Muscle of leg (tissue), 16 donors: ENCODE data around the gene CDC73. TPM values are rescaled to one million over a fixed set of nuclear protein-coding genes. Genes with fewer than 3 reads are reported as not detected.
A peak's percentile ranks its signal among the peaks of the same experiment; 100 is the strongest.

ENCODE experiments used
- DNase-seq: peaks from one replicate; pipeline ENCODE4 v3.0.0; 2013
- H3K27ac ChIP-seq: one replicate; pipeline ENCODE4 v1.5.1; 2013; ENCODE audit warnings: mild to moderate bottlenecking, low read length, control low read depth
- H3K27me3 ChIP-seq: one replicate; pipeline ENCODE4 v1.6.1; 2013; ENCODE audit warnings: low read length; ENCODE audit not compliant: control insufficient read depth, insufficient read depth
- H3K36me3 ChIP-seq: one replicate; pipeline ENCODE4 v1.6.1; 2013; ENCODE audit warnings: low read length; ENCODE audit not compliant: control insufficient read depth, insufficient read depth
- H3K4me1 ChIP-seq: one replicate; pipeline ENCODE4 v1.6.1; 2013; ENCODE audit warnings: low read length; ENCODE audit not compliant: control insufficient read depth, insufficient read depth
- H3K4me3 ChIP-seq: one replicate; pipeline ENCODE4 v1.5.1; 2013; ENCODE audit warnings: low read length, control low read depth
- H3K9me3 ChIP-seq: replicated peaks from 2 replicates; pipeline ENCODE4 v1.6.1; 2013; ENCODE audit warnings: low read depth, low read length; ENCODE audit not compliant: control insufficient read depth
- WGBS: methylation state at CpG from one replicate; pipeline ENCODE4 v1.1.5; 2013; ENCODE audit warnings: missing lambda C conversion rate; ENCODE audit not compliant: insufficient coverage; 5-methylcytosine and 5-hydroxymethylcytosine counted together
- long read RNA-seq, 11 donors: transcript quantifications; one replicate each; lab custom pipeline, GENCODE V29; 2026
- polyA plus RNA-seq, 8 donors: library from polyadenylated mRNA; unstranded; fragments of 120-200 nt; gene quantifications; one replicate each; pipeline versions ENCODE4 v1.2.1 to v1.2.3, GENCODE V29; 2013; ENCODE audit warnings: inconsistent platforms in 1 of 8, low replicate concordance in 1 of 8; ENCODE audit not compliant: insufficient read length in 8 of 8, insufficient read depth in 1 of 8
- total RNA-seq: library from RNA; stranded (reverse); fragments of 120-200 nt; gene quantifications from one replicate; pipeline ENCODE4 v1.2.4, GENCODE V29; 2013

The CDC73 gene
- total RNA-seq, result 13.8 TPM
- 10 to 100 TPM; 19.0 to 30.2 (median 26.4) TPM for polyA plus RNA-seq
- long read RNA-seq, donor 1, full-length matches to known transcripts, result 2 of 2 reads
- long read RNA-seq, donor 1, partial matches to known transcripts, result 0 of 2 reads
- long read RNA-seq, donor 1, other reads (novel, unspliced or antisense), result 0 of 2 reads
- long read RNA-seq, donor 2, result 0 reads
- long read RNA-seq, donor 3, full-length matches to known transcripts, result 6 of 12 reads
- long read RNA-seq, donor 3, partial matches to known transcripts, result 6 of 12 reads
- long read RNA-seq, donor 3, other reads (novel, unspliced or antisense), result 0 of 12 reads
- long read RNA-seq, donor 4, full-length matches to known transcripts, result 4 of 4 reads
- long read RNA-seq, donor 4, partial matches to known transcripts, result 0 of 4 reads
- long read RNA-seq, donor 4, other reads (novel, unspliced or antisense), result 0 of 4 reads
- long read RNA-seq, donor 5, full-length matches to known transcripts, result 9 of 56 reads
- long read RNA-seq, donor 5, partial matches to known transcripts, result 47 of 56 reads
- long read RNA-seq, donor 5, other reads (novel, unspliced or antisense), result 0 of 56 reads
- long read RNA-seq, donor 6, full-length matches to known transcripts, result 8 of 8 reads
- long read RNA-seq, donor 6, partial matches to known transcripts, result 0 of 8 reads
- long read RNA-seq, donor 6, other reads (novel, unspliced or antisense), result 0 of 8 reads
- long read RNA-seq, donor 7, full-length matches to known transcripts, result 10 of 10 reads
- long read RNA-seq, donor 7, partial matches to known transcripts, result 0 of 10 reads
- long read RNA-seq, donor 7, other reads (novel, unspliced or antisense), result 0 of 10 reads
- long read RNA-seq, donor 8, full-length matches to known transcripts, result 5 of 10 reads
- long read RNA-seq, donor 8, partial matches to known transcripts, result 5 of 10 reads
- long read RNA-seq, donor 8, other reads (novel, unspliced or antisense), result 0 of 10 reads
- long read RNA-seq, donor 9, full-length matches to known transcripts, result 1 of 8 reads
- long read RNA-seq, donor 9, partial matches to known transcripts, result 7 of 8 reads
- long read RNA-seq, donor 9, other reads (novel, unspliced or antisense), result 0 of 8 reads
- long read RNA-seq, donor 10, full-length matches to known transcripts, result 8 of 30 reads
- long read RNA-seq, donor 10, partial matches to known transcripts, result 11 of 30 reads
- long read RNA-seq, donor 10, other reads (novel, unspliced or antisense), result 11 of 30 reads
- long read RNA-seq, donor 11, full-length matches to known transcripts, result 5 of 5 reads
- long read RNA-seq, donor 11, partial matches to known transcripts, result 0 of 5 reads
- long read RNA-seq, donor 11, other reads (novel, unspliced or antisense), result 0 of 5 reads

GRCh38 chr1:193121616-193122593, at the start of gene CDC73:
TSS of gene CDC73 (plus strand) at chr1:193122031. CDS start at chr1:193122201, 170 bp downstream.
- no peaks in the 10 kb centered on the region for H3K27me3 ChIP-seq
- H3K27ac ChIP-seq, result peak within 1 kb of the TSS; percentile 95
- DNase-seq, result peak; percentile 98
- H3K4me1 ChIP-seq, result peaks cover 6% of the 10 kb centered on the region
- no peaks in the 10 kb centered on the region for H3K9me3 ChIP-seq
- under 1% methylated on average over 79 of the region's 85 CpGs for WGBS
- H3K36me3 ChIP-seq, result peaks cover 11% of the 10 kb centered on the region
- peak within 1 kb of the TSS; percentile 73 for H3K4me3 ChIP-seq

- H3K4me1 ChIP-seq, result no peaks in the 10 kb centered on the region
- peaks cover 22% of the 10 kb centered on the region for H3K36me3 ChIP-seq
- H3K27me3 ChIP-seq, result no peaks in the 10 kb centered on the region
- H3K9me3 ChIP-seq, result peaks cover 3% of the 10 kb centered on the region
- no peak overlapping the region for H3K27ac ChIP-seq
- H3K4me3 ChIP-seq, result no peak overlapping the region
- no peak for DNase-seq
These were observed 43.8 kb upstream of the CDC73 start for GRCh38 chr1:193077991-193078390.

- no peak overlapping the region for H3K4me3 ChIP-seq
- H3K4me1 ChIP-seq, result no peaks in the 10 kb centered on the region
- H3K27me3 ChIP-seq, result no peaks in the 10 kb centered on the region
- peaks cover 24% of the 10 kb centered on the region for H3K36me3 ChIP-seq
- H3K9me3 ChIP-seq, result peaks cover 3% of the 10 kb centered on the region
- no peak for DNase-seq
- WGBS, result no CpG with 5 or more reads among the region's 3 CpGs
- H3K27ac ChIP-seq, result no peak overlapping the region
These were observed 42.6 kb upstream of the CDC73 start for GRCh38 chr1:193079187-193079586.

GRCh38 chr1:193083365-193084088, 38.3 kb upstream of the CDC73 start:
- WGBS, result 95% methylated on average over 4 of the region's 6 CpGs
- no peaks in the 10 kb centered on the region for H3K27me3 ChIP-seq
- H3K9me3 ChIP-seq, result peaks cover 2% of the 10 kb centered on the region
- peaks cover 20% of the 10 kb centered on the region for H3K36me3 ChIP-seq
- H3K27ac ChIP-seq, result no peak overlapping the region
- no peak overlapping the region for H3K4me3 ChIP-seq
- no peak for DNase-seq
- no peaks in the 10 kb centered on the region for H3K4me1 ChIP-seq

GRCh38 chr1:193085263-193085662, 36.6 kb upstream of the CDC73 start:
- no peak for DNase-seq
- Histone ChIP-seq H3K27me3 (no peaks in the 10 kb centered on the region), H3K4me3 (no peak overlapping the region), H3K27ac (no peak overlapping the region), H3K4me1 (no peaks in the 10 kb centered on the region), H3K9me3 (no peaks in the 10 kb centered on the region), H3K36me3 (peaks cover 13% of the 10 kb centered on the region)
- no CpG with 5 or more reads among the region's 1 CpG for WGBS

GRCh38 chr1:193086342-193086741, 35.5 kb upstream of the CDC73 start:
- Histone ChIP-seq H3K36me3 (peaks cover 13% of the 10 kb centered on the region), H3K27ac (no peak overlapping the region), H3K4me1 (no peaks in the 10 kb centered on the region), H3K4me3 (no peak overlapping the region), H3K9me3 (no peaks in the 10 kb centered on the region), H3K27me3 (no peaks in the 10 kb centered on the region)
- WGBS, result no CpG with 5 or more reads among the region's 3 CpGs
- DNase-seq, result no peak

GRCh38 chr1:193087893-193088292, 33.9 kb upstream of the CDC73 start:
- no peak overlapping the region for H3K27ac ChIP-seq
- DNase-seq, result no peak
- no peaks in the 10 kb centered on the region for H3K27me3 ChIP-seq
- WGBS, result 100% methylated on average over 1 of the region's 3 CpGs
- H3K4me3 ChIP-seq, result no peak overlapping the region
- H3K9me3 ChIP-seq, result no peaks in the 10 kb centered on the region
- H3K36me3 ChIP-seq, result peaks cover 8% of the 10 kb centered on the region
- H3K4me1 ChIP-seq, result no peaks in the 10 kb centered on the region

GRCh38 chr1:193090865-193091264, 31.0 kb upstream of the CDC73 start:
- Histone ChIP-seq H3K27ac (no peak overlapping the region), H3K9me3 (no peaks in the 10 kb centered on the region), H3K27me3 (no peaks in the 10 kb centered on the region), H3K36me3 (peaks cover 6% of the 10 kb centered on the region), H3K4me1 (no peaks in the 10 kb centered on the region), H3K4me3 (no peak overlapping the region)
- no CpG with 5 or more reads among the region's 1 CpG for WGBS
- no peak for DNase-seq
